GM11168 (cell line): ENCODE data around the gene LAPTM4A.
"Not testable (repeated sequence)": the region's sequence is repeated elsewhere in the genome, so short reads cannot be mapped to it uniquely, and the experiment has no call there.

ENCODE experiments used
- in situ Hi-C: fragments of 300-500 bp; cut with MboI; formaldehyde crosslinking; loops from one replicate; pipeline ENCODE4 v1.12.0; 2022; ENCODE audit warnings: low sequenced_read_pairs; ENCODE audit not compliant: unreplicated experiment

LAPTM4A gene

DNA sequence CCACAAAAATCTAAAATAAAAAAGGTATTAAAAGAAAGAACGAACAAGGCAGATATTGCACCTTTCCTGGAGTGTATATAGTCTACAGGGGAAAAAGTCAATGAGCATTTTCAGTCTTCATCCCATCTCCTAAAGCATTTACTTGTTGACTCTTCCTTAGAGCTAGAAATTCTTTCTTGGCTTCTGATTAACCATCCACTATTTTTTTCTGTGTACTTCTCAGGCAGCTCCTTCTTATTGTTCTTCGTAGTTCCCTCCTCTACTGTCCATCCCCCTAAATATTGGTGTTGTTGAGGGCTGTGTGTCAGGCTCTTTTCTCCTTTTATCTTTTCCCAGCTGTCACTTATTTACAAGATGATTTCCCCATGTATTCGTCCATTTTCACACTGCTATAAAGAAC lies 3.5 kb upstream of the LAPTM4A start:
- in situ Hi-C loops, result no loop called here

DNA sequence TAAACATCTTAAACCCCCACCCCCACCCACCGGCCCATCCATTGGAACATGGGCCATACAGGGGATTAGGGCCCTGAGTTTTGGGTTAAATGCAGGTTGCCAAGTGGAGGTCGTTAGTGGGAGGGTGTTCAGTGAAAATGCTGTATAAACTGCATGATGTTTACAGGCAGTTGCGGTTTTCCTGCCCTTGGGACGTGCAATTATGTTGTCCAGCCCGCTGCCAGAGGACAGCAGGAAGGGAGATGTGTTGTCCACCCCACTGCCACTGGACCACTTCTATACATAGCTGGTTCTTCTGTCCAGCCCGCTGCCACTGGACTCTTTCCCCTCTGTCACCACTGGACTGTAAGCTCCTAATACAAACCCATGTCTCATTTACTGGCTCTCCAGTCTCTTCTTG lies 2.7 kb upstream of the LAPTM4A start:
- in situ Hi-C loops, result no loop called here

DNA sequence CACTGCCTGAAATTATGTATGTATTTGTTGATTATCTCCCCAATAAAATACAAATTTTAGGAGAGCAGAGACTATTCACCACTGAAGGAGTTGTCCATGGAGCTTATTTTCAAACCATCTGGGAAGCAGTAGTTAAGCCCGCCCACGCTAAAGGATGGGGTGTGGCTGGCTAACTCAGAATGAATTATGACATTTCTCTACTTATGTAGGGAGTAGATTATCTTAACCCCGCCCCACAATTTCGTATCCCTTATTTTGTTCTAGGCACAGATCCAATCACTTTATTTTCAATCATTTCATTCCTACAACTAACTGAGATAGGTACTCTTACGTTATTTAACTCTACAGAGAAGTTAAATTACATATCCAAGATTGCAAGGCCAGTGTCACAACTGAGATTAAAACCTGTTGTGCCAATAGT lies 1.4 kb upstream of the LAPTM4A start:
- in situ Hi-C loops, result no loop called here

DNA sequence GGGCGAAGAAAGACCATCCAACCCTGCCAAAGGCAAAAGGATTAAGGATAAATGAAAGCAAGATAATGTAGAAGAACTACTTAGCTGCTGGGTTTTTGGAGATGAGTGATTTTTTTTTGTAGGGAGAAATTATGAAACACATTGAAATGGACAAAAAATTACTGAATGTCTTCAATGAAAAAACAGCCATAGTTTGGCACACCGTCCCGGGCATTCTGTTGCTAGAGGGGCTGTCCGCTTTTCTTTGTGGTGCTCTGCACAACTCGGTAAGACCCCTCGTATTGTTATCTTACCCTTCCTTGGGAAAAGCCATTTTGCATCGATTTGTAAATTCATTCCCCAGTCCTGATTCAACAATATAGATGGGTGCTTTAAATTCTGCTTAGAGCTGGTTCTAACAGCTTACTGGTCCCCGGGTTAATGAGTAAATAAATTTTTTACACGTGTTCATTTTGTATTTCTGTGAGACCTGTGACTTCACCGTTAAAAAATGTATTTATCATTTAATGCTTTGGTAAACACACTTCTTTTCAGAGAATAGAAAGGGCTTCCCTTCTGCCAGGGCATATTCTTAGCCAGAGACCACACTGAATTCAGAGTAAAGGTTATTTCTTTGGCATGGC lies 912 bp upstream of the LAPTM4A start:
- in situ Hi-C loops, result no loop called here

DNA sequence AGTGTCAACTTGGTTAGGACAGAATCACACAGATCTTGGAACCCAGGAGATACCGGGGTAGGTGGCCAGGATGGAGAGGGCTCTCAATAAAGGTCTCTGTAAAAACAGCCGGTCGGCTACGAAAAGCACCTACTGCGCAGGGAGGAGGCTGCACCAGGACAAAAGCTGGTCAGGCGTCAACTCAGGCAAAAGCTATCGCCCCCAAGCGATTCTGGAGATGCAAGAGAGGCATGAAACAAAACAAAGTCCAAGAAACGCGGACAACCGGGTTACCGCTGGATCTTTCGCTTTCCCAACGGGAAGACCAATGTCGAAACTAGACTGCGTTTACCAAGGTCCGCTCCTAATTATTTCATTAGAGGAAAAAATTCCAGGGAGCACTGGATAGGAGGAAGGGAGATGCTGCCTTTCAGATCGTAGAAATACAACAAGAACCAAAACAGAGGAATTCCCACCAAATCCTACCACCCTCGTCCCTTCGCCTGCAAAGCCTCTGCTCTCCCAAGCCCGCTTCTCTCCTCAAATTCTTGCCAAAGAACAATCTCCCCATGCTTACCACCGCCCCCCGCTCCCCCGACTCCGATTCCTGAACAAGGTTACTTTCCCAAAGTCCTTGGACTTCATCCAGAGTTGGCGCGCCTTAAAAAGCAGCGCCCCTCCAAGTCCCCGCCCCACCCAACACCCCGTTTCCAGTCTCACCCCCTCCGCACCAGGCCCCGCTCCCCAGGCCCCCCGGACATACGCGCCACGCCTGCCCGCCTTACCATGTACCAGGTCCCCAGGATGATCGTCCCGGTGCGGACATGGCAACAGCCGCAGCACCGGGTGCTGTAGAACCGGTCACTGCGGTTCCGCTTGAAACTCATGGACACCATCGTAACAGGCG lies 539 bp downstream of the LAPTM4A start:
- in situ Hi-C loops, result no loop called here

DNA sequence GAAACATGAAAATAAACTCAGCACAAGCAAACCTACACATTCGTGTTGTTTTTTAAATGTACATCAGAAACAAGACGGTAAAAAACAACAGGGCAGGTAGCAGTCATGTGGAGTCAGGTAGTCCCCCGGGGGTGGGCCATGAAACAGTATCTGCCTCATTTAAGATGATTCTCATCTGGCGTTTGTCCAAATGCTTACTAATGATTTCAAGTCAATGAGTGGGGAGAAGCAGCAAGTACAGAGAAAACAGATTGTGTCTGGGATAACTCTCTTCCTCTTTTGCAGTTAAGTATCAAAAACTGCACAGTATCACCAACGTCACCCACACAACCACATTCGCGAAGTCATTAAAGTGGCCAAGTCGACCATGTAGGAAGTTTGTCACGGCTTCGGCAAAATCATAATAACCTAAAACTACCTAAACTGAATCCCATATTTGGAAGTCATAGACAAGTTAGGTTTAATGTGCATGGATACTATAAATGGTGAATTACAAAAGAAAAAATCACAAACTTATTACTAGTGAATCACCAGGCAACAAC lies 1.3 kb downstream of the LAPTM4A start:
- in situ Hi-C loops, result no loop called here

DNA sequence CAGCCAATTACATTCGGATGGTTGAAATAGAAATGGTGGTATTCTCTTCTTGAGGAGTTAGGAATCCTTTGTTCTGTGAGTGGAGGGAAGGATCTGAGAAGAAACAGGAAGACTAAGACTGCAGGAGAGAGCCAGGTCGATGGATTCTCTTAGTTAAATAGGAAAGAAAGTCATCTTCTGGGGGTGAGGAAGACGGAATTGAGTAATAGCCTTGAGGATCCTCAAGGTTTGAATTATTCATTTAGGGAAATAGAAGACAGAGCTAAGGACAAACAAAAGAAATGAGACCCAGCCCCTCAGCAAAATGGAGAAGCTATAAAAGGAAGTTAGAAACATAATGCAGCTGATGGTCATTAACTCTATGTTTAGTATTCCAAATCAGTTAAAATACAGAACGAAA lies 1.8 kb downstream of the LAPTM4A start:
- in situ Hi-C loops, result no loop called here

DNA sequence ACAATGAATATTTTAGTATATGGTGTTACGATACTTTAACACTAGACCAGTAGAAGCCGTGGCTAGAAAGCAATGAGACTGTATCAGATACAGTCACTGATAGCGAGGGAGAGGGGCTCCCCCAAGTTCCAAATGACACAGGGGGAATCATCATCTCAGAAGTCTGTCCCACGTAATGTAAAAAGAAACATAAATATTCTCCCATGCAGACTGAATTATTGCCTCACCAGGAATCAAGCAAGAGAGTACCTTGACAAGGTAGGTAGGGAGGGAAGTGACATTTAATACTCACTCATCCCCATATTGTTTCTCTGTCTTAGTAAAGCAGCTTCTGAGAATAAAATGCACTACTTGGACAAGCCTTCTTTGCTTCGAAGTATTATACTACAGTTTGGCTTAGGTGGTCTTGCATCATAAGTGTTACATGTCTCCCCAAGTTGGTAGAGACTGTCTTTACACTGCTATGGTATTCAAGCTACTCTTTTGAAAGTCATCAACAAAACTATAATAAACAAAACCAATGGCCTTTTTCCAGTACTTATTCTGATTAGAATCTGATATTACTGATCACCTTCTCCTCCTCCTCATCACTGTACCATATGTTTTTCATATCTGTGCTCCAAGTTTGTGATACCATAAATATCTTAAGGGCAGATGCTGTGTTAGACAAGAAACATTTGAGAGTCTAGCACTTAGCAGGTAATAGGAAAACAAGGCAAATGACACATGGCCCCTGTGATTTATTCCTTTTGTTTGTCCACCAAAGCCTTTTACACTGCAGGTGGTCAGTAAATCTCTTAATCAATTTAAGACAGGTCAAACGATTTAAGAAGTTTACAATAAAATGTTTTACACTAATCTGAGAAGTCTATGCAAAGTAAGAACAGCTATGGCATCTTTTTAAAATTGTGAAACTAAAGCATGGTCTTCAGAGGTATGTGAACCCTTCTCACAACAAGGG lies 2.7 kb downstream of the LAPTM4A start:
- in situ Hi-C loops, result no loop called here

DNA sequence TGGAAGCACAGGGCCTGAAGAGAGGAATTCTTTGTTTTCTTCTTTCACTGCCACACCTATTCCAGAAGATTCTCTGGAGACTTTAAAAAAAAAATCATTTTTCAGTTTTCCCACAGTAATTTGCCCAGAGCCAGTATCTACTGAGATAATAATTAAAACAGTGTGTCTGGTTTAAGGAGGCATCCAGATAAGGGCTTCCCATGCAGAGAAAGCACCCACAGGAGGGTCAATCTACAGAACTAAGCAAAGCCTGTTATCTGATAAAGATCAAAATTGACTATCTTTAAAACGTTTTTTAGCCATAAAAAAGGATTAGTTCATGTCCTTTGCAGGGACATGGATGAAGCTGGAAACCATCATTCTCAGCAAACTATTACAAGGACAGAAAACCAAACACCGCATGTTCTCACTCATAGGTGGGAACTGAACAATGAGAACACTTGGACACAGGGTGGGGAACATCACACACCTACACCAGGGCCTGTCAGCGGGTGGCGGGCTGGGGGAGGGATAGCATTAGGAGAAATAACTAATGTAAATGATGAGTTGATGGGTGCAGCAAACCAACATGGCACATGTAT lies 5.6 kb downstream of the LAPTM4A start:
- in situ Hi-C loops, result not testable (repeated sequence)

DNA sequence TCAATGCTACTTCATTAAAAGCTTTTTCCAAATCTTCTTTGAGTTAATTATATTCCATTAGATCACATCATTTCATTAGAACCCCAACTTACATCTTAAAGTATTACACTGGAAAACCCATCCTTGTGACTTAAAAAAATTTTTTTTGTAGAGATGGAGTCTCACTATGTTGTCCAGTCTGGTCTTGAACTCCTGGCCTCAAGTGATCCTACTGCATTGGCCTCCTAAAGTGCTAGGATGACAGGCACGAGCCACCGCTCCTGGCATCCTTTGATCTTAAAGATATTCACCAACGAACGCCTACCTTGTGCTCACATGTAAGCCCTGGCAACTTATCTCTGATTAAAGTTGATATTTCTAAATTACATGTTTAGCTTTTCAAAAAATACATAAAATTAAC lies 6.7 kb downstream of the LAPTM4A start:
- in situ Hi-C loops, result no loop called here

DNA sequence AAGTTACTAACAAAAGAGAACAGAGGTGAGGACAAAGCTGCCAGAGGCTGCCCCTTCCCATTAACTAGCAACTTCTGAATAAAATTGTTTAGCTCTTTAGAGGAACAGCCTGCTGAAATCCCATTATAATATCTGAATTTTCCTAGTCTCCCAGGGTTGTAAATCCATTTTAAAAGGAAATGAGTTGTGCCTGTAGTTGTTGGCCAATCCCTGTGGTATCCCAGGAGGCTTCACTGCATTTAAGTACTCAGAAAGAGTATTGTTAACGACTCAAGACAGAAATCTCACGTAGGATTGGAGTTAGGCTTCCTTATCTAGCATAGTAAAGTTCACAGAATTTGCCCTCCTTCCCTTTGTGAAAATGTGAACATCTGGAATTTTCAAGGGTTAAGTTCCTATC lies 8.9 kb downstream of the LAPTM4A start:
- in situ Hi-C loops, result no loop called here

DNA sequence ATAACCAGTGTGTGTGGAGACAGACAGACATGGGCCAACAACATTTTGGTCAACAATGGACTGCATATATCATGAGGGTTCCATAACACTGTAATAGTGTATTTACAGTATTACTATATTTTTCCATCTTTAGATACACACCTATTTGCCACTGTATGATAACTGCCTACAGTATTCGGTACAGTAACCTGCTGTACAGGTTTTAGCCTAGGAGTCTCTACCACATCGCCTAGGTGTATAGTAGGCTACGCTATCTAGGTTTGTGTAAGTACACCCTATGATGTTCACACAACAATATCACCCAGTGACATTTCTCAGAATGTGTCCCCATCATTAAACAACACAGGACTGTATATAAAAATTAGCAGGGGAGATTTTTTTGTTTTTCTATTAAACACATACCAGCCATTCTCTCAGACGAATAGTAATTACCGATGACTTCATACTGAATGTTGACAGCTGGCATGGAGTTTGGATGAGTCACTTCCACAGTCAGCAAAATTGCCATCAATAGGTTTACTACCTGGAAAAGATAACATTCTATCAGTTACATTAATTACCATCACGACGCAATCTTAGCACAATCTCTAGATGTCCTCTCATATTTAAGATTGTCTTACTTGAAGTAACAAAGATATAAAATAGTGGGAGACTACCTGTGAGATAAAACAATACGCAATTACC lies 10.8 kb downstream of the LAPTM4A start:
- in situ Hi-C loops, result no loop called here

DNA sequence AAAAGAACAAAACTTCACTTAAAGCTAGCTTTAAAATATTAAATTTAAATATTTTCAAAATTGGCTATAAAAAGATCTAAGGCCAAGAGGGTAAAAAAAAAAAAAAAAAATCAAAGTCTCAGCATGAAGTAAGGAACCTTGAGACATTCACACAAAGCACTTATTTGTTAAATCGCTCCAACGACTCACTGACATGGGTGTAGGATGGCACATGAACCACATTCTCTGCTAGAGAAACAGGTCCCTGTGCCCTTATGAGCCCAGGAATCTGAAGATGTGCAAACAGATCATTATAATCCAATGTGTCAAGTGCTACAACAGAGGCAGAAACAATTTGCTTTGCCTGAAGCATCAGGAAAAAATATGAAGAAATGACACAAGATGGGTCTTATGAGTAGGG lies 13.8 kb downstream of the LAPTM4A start:
- in situ Hi-C loops, result no loop called here

DNA sequence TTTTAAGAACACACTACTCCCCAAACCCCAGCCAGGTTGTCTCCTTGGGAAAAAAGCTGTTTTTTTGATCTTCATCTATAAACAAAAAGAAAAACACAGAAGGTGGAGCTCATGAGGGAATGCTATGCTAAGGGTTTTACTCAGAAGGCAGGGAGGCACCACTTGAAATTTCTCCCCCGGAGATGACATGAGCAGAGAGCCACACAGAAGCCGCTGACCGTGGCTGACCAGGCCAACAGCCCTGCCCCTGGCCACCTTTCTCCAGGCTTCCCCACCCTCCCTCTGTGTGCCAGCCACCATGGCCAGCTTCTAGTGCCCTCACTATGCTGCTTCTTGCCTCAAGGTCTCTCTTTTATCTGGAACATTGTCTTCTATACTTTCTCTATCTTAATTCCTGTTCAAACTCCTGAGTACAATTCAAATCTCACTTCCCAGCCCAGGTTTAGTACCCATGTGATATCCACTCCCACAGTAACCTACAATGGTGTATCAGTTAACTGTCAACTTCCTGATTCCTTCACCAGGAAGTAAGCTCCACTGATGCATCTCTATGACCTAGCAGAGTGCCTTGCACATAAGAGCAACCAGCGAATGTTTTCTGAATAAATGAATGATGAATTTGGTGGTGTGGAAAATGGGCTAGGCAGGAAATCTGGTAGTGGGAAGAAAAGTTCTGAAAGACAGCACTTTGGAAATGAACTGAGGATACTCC lies 15.3 kb downstream of the LAPTM4A start:
- in situ Hi-C loops, result no loop called here

DNA sequence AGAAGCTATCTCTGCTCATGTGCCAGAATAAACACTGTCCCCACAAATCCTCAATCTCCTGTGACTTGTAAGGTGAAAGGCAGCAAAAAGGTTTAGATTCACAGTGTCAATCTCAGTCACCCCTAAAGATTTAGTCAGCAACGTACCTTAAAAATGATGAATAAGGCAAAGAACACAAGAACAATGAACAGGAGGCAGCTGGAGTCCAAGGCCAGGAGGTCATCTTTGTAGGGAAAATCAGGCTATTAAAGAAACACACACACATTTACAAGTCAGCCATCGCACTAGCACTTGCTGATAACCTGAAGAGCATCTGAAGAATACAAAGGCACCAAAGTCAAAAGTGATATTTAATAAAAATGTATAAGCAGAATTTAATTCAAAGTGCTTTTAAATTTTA lies 16.6 kb downstream of the LAPTM4A start:
- in situ Hi-C loops, result no loop called here

DNA sequence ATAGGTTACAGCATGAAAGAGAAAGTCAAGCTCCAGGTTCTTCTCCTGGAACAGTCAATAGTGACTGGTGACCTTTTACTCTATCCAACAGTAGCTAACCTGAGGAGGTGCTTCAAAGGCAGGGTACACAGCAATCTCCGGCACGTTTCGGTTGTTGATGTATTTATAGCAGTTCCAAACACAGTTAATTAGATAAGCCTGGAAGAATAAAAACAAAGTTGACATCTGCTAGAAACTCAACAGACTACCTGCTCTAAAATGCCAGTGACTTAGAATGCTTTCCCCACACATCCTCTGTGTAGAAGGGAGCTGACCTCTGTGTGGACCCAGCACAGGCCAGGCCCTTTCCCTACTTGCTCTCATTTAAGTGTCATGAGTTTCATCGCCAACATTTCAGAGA lies 17.2 kb downstream of the LAPTM4A start:
- in situ Hi-C loops, result no loop called here

DNA sequence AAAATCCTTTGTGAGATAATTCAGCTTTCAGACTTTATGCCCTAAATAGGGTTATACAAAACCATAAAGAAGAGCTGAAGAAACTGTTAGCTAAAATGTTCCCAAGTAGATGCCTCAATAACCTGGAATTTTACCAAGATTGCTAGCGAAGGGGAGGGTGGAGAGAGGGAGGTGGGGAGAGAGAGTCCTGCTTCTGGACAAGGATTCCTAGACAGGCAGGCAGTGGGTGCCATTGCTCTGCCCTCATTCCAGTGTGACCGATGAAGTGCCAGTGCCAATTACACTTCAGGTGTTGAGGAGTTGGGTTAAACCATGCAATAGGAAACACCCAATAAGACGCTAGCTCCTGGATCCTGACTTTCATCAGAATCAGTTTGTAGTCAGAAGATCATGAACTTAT lies 18.1 kb downstream of the LAPTM4A start:
- in situ Hi-C loops, result no loop called here

DNA sequence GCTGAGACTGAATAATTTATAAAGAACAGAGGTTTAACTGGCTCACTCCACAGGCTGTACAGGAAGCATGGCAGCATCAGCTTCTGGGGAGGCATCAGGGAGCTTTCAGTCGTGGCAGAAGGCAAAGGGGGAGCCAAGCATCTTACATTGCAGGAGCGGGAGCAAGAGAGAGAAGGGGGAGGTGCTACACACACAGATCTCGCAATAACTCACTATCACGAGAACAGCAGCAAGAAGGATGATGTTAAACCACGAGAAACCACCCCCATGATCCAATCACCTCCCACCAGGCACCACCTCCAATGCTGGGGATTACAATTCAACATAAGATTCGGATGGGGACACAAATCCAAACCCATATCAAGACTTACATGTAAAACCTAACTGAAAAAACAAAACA lies 21.2 kb downstream of the LAPTM4A start:
- in situ Hi-C loops, result no loop called here
